OCI-LY1 (cell line): ENCODE data around the gene CPVL.

Source experiments
- EZH2 ChIP-seq: fragments of 200-600 bp; sonication (generic), shearing (Covaris generic); IDR thresholded peaks from 2 replicates; pipeline ENCODE4 v1.8.0; 2017; ENCODE audit warnings: borderline replicate concordance, mixed run types, mild to moderate bottlenecking, antibody characterized with exemption, low read length, moderate library complexity, mixed read lengths
- TF ChIP-seq, protein P1 (sequence below): fragments of 200-600 bp; sonication (generic), shearing (Covaris generic); IDR thresholded peaks from 2 replicates; pipeline ENCODE4 v1.5.1; 2017; ENCODE audit warnings: mild to moderate bottlenecking, antibody characterized with exemption, low read length, moderate library complexity, mixed read lengths

DNA sequence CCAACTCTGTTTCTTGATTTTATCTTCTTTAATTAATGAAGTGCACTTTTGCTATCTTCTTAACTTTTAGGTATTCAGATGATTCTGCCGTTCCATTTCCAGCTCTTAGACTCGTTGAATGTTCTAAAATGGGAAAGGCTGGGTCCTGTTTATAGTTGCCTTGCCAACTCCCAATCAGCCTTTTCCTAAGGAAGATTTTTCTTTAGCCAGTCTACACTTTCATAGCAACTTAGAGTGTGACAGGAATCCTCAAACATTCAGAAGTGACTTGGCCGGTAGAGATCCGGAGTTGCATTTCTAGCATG is 165.2 kb downstream of the CPVL start:
- TF ChIP-seq, protein P1, sequence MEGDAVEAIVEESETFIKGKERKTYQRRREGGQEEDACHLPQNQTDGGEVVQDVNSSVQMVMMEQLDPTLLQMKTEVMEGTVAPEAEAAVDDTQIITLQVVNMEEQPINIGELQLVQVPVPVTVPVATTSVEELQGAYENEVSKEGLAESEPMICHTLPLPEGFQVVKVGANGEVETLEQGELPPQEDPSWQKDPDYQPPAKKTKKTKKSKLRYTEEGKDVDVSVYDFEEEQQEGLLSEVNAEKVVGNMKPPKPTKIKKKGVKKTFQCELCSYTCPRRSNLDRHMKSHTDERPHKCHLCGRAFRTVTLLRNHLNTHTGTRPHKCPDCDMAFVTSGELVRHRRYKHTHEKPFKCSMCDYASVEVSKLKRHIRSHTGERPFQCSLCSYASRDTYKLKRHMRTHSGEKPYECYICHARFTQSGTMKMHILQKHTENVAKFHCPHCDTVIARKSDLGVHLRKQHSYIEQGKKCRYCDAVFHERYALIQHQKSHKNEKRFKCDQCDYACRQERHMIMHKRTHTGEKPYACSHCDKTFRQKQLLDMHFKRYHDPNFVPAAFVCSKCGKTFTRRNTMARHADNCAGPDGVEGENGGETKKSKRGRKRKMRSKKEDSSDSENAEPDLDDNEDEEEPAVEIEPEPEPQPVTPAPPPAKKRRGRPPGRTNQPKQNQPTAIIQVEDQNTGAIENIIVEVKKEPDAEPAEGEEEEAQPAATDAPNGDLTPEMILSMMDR: no peak
- no peak for TF ChIP-seq EZH2
